Measurements from ENCODE around the gene TAF11L13.
"Not testable (repeated sequence)": the region's sequence is repeated elsewhere in the genome, so short reads cannot be mapped to it uniquely, and the experiment has no call there.

- TF ChIP-seq, protein P1, sequence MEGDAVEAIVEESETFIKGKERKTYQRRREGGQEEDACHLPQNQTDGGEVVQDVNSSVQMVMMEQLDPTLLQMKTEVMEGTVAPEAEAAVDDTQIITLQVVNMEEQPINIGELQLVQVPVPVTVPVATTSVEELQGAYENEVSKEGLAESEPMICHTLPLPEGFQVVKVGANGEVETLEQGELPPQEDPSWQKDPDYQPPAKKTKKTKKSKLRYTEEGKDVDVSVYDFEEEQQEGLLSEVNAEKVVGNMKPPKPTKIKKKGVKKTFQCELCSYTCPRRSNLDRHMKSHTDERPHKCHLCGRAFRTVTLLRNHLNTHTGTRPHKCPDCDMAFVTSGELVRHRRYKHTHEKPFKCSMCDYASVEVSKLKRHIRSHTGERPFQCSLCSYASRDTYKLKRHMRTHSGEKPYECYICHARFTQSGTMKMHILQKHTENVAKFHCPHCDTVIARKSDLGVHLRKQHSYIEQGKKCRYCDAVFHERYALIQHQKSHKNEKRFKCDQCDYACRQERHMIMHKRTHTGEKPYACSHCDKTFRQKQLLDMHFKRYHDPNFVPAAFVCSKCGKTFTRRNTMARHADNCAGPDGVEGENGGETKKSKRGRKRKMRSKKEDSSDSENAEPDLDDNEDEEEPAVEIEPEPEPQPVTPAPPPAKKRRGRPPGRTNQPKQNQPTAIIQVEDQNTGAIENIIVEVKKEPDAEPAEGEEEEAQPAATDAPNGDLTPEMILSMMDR (IDR thresholded peaks at IDR 0.05), result not testable (repeated sequence)
- not testable (repeated sequence) for TF ChIP-seq POLR2A (IDR thresholded peaks at IDR 0.05)
Observed at GRCh38 chr5:17603880-17604279, 28.0 kb upstream of the TAF11L13 start, which contains the start of gene TAF11L11.
